Lower leg skin (tissue), 3 donors: ENCODE measurements around the gene KHK.
"Not testable (repeated sequence)": the region's sequence is repeated elsewhere in the genome, so short reads cannot be mapped to it uniquely, and the experiment has no call there.

ENCODE experiments used
- CTCF ChIP-seq, 3 donors: fragments of 450-650 bp; IDR thresholded peaks; one replicate each; pipeline ENCODE4 v1.5.1; 2016; ENCODE audit warnings: antibody characterized with exemption in 3 of 3, mild to moderate bottlenecking in 3 of 3, moderate library complexity in 2 of 3
- POLR2A ChIP-seq, 2 donors: fragments of 450-650 bp; IDR thresholded peaks; one replicate each; pipeline ENCODE4 v1.6.1; 2016 to 2017; ENCODE audit warnings: antibody characterized with exemption in 2 of 2, mild to moderate bottlenecking in 1 of 2, moderate library complexity in 1 of 2

DNA sequence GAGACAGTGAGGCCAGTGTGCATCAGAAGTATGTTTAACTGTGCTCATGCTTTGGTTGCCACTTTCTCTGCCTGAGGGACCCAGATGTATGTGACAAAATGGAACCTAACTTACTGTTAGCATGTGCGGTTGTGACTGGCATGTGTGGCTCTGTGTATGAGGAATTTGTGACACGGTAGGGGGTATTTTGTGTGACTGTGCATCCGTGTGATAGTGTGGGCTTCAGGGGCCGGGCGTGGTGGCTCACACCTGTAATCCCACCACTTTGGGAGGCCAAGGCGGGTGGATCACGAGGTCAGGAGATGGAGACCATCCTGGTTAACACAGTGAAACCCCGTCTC, 32.7 kb downstream of the KHK start:
- TF ChIP-seq CTCF, POLR2A (IDR thresholded peaks at IDR 0.05): not testable (repeated sequence)
